BLaER1 (cell line): Measurements from ENCODE around the gene SYNGR3.
A peak's percentile ranks its signal among the peaks of the same experiment; 100 is the strongest.

Experiments used
- H3K27ac ChIP-seq: shearing (Covaris generic); formaldehyde crosslinking; 2 replicates; pipeline ENCODE4 v1.8.1; 2022
- H3K27me3 ChIP-seq: shearing (Covaris generic); formaldehyde crosslinking; 2 replicates; pipeline ENCODE4 v1.8.1; 2022
- H3K36me3 ChIP-seq: shearing (Covaris generic); formaldehyde crosslinking; 2 replicates; pipeline ENCODE4 v1.8.1; 2022
- H3K4me1 ChIP-seq: shearing (Covaris generic); formaldehyde crosslinking; 2 replicates; pipeline ENCODE4 v1.8.1; 2022
- H3K4me2 ChIP-seq: shearing (Covaris generic); formaldehyde crosslinking; 2 replicates; pipeline ENCODE4 v1.8.1; 2022
- H3K4me3 ChIP-seq: shearing (Covaris generic); formaldehyde crosslinking; 2 replicates; pipeline ENCODE4 v1.8.1; 2022
- H3K9ac ChIP-seq: shearing (Covaris generic); formaldehyde crosslinking; 2 replicates; pipeline ENCODE4 v1.8.1; 2022
- H3K9me3 ChIP-seq: shearing (Covaris generic); formaldehyde crosslinking; 2 replicates; pipeline ENCODE4 v1.8.1; 2022
- H4K20me1 ChIP-seq: shearing (Covaris generic); formaldehyde crosslinking; 2 replicates; pipeline ENCODE4 v1.8.1; 2022
- Cebpa-rat ChIP-seq: shearing (Covaris generic); IDR thresholded peaks from 2 replicates; pipeline ENCODE4 v1.8.1; 2022

The SYNGR3 gene

GRCh38 chr16:1982991-1983543 lies 6.7 kb upstream of the SYNGR3 start:
- Histone ChIP-seq H3K4me1 (peaks cover 42% of the 10 kb centered on the region), H3K36me3 (peaks cover 38% of the 10 kb centered on the region), H3K4me2 (peak overlapping the region; percentile 96), H3K27ac (no peak overlapping the region), H3K9me3 (no peaks in the 10 kb centered on the region), H3K9ac (peak overlapping the region; percentile 92), H3K27me3 (peaks cover 65% of the 10 kb centered on the region), H4K20me1 (peaks cover 62% of the 10 kb centered on the region), H3K4me3 (peak overlapping the region; percentile 88)
- TF ChIP-seq Cebpa-rat, result no peak

- Histone ChIP-seq H3K4me1 (peaks cover 42% of the 10 kb centered on the region), H3K9ac (peak within 1 kb of the TSS; percentile 92), H3K36me3 (peaks cover 32% of the 10 kb centered on the region), H3K4me3 (peak within 1 kb of the TSS; percentile 88), H3K27me3 (peaks cover 65% of the 10 kb centered on the region), H3K4me2 (peak within 1 kb of the TSS; percentile 96), H3K27ac (peak within 1 kb of the TSS; percentile 84), H4K20me1 (peaks cover 58% of the 10 kb centered on the region), H3K9me3 (no peaks in the 10 kb centered on the region)
- TF ChIP-seq Cebpa-rat, result no peak
Observed at GRCh38 chr16:1983544-1984346, 6.0 kb upstream of the SYNGR3 start, which contains the start of gene GFER. Gene GFER, plus strand, starts transcription at chr16:1984193. Its CDS starts 26 bp downstream, at chr16:1984219.

- peak overlapping the region; percentile 96 for H3K4me2 ChIP-seq
- peak overlapping the region; percentile 84 for H3K27ac ChIP-seq
- H3K36me3 ChIP-seq, result peaks cover 23% of the 10 kb centered on the region
- TF ChIP-seq Cebpa-rat, result no peak
- H3K9me3 ChIP-seq, result no peaks in the 10 kb centered on the region
- H4K20me1 ChIP-seq, result peaks cover 57% of the 10 kb centered on the region
- H3K27me3 ChIP-seq, result peaks cover 65% of the 10 kb centered on the region
- H3K9ac ChIP-seq, result peak overlapping the region; percentile 92
- peaks cover 38% of the 10 kb centered on the region for H3K4me1 ChIP-seq
- peak overlapping the region; percentile 88 for H3K4me3 ChIP-seq
Observed at GRCh38 chr16:1984347-1985225, 5.2 kb upstream of the SYNGR3 start.

- Histone ChIP-seq H3K9me3 (no peaks in the 10 kb centered on the region), H3K9ac (peak overlapping the region; percentile 92), H3K4me2 (peak overlapping the region; percentile 96), H3K4me3 (peak overlapping the region; percentile 88), H3K27me3 (peaks cover 65% of the 10 kb centered on the region), H3K27ac (no peak overlapping the region), H3K36me3 (peaks cover 22% of the 10 kb centered on the region), H4K20me1 (peaks cover 48% of the 10 kb centered on the region), H3K4me1 (peaks cover 33% of the 10 kb centered on the region)
- TF ChIP-seq Cebpa-rat, result no peak
Observed at GRCh38 chr16:1985466-1986150, 4.2 kb upstream of the SYNGR3 start.

GRCh38 chr16:1987198-1987597 lies 2.6 kb upstream of the SYNGR3 start:
- Histone ChIP-seq H3K9me3 (no peaks in the 10 kb centered on the region), H3K9ac (no peak overlapping the region), H3K4me1 (peaks cover 42% of the 10 kb centered on the region), H3K36me3 (peaks cover 22% of the 10 kb centered on the region), H3K4me3 (no peak overlapping the region), H3K27me3 (peaks cover 63% of the 10 kb centered on the region), H3K4me2 (no peak overlapping the region), H3K27ac (no peak overlapping the region), H4K20me1 (peaks cover 37% of the 10 kb centered on the region)
- no peak for TF ChIP-seq Cebpa-rat

GRCh38 chr16:1990101-1990350 lies 256 bp downstream of the SYNGR3 start:
- TF ChIP-seq Cebpa-rat, result no peak
- Histone ChIP-seq H4K20me1 (peaks cover 29% of the 10 kb centered on the region), H3K36me3 (peaks cover 22% of the 10 kb centered on the region), H3K27ac (no peak overlapping the region), H3K4me3 (peak overlapping the region; percentile 42; the same call in 1 of the 2 replicates), H3K27me3 (peaks cover 52% of the 10 kb centered on the region), H3K4me2 (peak overlapping the region; percentile 75; the same call in 1 of the 2 replicates), H3K4me1 (peaks cover 53% of the 10 kb centered on the region), H3K9ac (no peak overlapping the region), H3K9me3 (no peaks in the 10 kb centered on the region)

- Histone ChIP-seq H3K27ac (no peak overlapping the region), H3K4me2 (peak overlapping the region; percentile 75), H3K27me3 (peaks cover 52% of the 10 kb centered on the region), H3K36me3 (peaks cover 23% of the 10 kb centered on the region), H3K4me3 (peak overlapping the region; percentile 42; the same call in 1 of the 2 replicates), H3K9me3 (no peaks in the 10 kb centered on the region), H3K9ac (no peak overlapping the region), H3K4me1 (peaks cover 47% of the 10 kb centered on the region), H4K20me1 (peaks cover 23% of the 10 kb centered on the region)
- no peak for TF ChIP-seq Cebpa-rat
Observed at GRCh38 chr16:1990351-1991134, 773 bp downstream of the SYNGR3 start.

GRCh38 chr16:1991135-1991551 lies 1.4 kb downstream of the SYNGR3 start:
- Histone ChIP-seq H4K20me1 (peaks cover 20% of the 10 kb centered on the region), H3K4me1 (peaks cover 41% of the 10 kb centered on the region), H3K4me3 (peak overlapping the region; percentile 56), H3K36me3 (peaks cover 23% of the 10 kb centered on the region), H3K27me3 (peaks cover 52% of the 10 kb centered on the region), H3K9me3 (no peaks in the 10 kb centered on the region), H3K9ac (no peak overlapping the region), H3K27ac (no peak overlapping the region), H3K4me2 (peak overlapping the region; percentile 75)
- TF ChIP-seq Cebpa-rat, result no peak

- Histone ChIP-seq H3K4me2 (peak overlapping the region; percentile 75), H3K4me1 (peaks cover 40% of the 10 kb centered on the region), H3K4me3 (peak overlapping the region; percentile 56), H3K27me3 (peaks cover 52% of the 10 kb centered on the region), H3K36me3 (peaks cover 23% of the 10 kb centered on the region), H3K9ac (no peak overlapping the region), H3K27ac (no peak overlapping the region), H4K20me1 (peaks cover 20% of the 10 kb centered on the region), H3K9me3 (no peaks in the 10 kb centered on the region)
- TF ChIP-seq Cebpa-rat, result no peak
Observed at GRCh38 chr16:1991588-1991947, 1.8 kb downstream of the SYNGR3 start.
